ENCODE data around the gene CCBE1.

CCBE1 gene

GRCh38 chr18:59736061-59736460 lies 38.8 kb upstream of the CCBE1 start:
- H3K4me3 ChIP-seq (ENCODE audit: low read depth, low read length): no peak overlapping the region
- no peak for DNase-seq (ENCODE audit: low read depth)
- TF ChIP-seq, protein P1, sequence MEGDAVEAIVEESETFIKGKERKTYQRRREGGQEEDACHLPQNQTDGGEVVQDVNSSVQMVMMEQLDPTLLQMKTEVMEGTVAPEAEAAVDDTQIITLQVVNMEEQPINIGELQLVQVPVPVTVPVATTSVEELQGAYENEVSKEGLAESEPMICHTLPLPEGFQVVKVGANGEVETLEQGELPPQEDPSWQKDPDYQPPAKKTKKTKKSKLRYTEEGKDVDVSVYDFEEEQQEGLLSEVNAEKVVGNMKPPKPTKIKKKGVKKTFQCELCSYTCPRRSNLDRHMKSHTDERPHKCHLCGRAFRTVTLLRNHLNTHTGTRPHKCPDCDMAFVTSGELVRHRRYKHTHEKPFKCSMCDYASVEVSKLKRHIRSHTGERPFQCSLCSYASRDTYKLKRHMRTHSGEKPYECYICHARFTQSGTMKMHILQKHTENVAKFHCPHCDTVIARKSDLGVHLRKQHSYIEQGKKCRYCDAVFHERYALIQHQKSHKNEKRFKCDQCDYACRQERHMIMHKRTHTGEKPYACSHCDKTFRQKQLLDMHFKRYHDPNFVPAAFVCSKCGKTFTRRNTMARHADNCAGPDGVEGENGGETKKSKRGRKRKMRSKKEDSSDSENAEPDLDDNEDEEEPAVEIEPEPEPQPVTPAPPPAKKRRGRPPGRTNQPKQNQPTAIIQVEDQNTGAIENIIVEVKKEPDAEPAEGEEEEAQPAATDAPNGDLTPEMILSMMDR (IDR thresholded peaks at IDR 0.05; ENCODE audit: insufficient read depth, low read depth, low read length, missing control alignments): no peak

- TF ChIP-seq, protein P1 (IDR thresholded peaks at IDR 0.05; ENCODE audit: insufficient read depth, low read depth, low read length, missing control alignments): no peak
- DNase-seq (ENCODE audit: low read depth): no peak
- no peak overlapping the region for H3K4me3 ChIP-seq (ENCODE audit: low read depth, low read length)
Measured at GRCh38 chr18:59735269-59735860, 38.1 kb upstream of the CCBE1 start.

DNA sequence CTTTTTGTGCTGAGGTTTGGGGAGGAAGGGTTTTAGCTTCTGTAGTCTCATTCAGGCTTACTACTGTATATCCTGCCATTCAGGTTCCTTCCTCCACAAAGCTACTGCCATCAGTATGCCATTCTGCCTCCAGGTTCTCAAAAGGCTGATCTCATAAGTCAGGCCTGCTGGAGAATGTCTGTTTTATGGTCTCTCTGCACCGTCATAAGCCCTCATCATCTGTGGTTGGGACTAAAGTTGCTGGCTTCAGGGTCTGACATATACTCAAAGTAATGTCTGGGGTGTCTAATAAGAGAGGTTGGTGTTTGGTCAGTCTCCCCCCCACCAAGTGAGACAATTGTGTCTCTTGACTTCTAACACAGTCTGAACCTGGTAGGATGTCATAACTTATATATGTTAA lies 36.2 kb upstream of the CCBE1 start:
- TF ChIP-seq, protein P1 (IDR thresholded peaks at IDR 0.05; ENCODE audit: insufficient read depth, low read depth, low read length, missing control alignments): no peak
- H3K4me3 ChIP-seq (ENCODE audit: low read depth, low read length): no peak overlapping the region
- no peak for DNase-seq (ENCODE audit: low read depth)

GRCh38 chr18:59730896-59731295 lies 33.7 kb upstream of the CCBE1 start:
- no peak overlapping the region for H3K4me3 ChIP-seq (ENCODE audit: low read depth, low read length)
- DNase-seq (ENCODE audit: low read depth): no peak
- TF ChIP-seq, protein P1 (IDR thresholded peaks at IDR 0.05; ENCODE audit: insufficient read depth, low read depth, low read length, missing control alignments): no peak

DNA sequence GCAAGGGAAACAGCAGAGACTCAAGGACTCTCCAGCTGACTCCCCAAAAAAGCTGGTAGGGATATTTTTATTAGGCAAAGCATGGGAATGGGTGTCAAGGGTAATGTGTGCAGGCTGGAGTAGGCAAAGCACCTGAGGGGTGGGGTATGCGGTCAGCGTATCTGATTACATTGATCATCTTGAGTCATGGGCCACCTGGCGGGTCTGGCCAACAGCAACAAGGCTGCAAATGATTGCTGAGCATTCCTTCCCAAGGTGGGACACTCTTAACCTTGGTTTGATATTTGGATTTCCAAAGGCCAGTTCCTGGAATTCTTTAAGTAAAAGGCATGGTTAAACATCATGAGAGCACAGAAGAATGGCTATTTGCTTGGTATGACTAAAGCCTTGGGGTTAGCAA lies 32.6 kb upstream of the CCBE1 start:
- DNase-seq (ENCODE audit: low read depth): no peak
- TF ChIP-seq, protein P1 (IDR thresholded peaks at IDR 0.05; ENCODE audit: insufficient read depth, low read depth, low read length, missing control alignments): no peak
- H3K4me3 ChIP-seq (ENCODE audit: low read depth, low read length): no peak overlapping the region

DNA sequence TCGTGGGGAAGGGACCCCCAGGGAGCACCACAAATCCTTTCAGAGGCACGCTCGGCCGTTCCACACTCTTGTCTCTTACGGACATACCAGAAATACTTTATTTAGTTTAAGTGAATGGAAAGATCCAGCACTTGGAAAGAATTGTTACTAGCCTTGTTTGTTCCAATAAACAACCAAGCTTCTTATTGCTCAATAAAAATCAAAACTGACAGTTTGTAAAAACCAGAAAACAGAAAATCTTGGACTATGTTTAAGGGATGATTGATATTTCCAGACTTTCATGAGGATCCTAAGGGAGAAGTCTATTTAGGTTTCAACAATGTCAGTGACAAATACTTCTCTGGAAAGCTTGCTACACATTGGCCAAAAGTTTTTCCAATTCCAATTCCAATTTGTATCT lies 31.6 kb upstream of the CCBE1 start:
- TF ChIP-seq, protein P1 (IDR thresholded peaks at IDR 0.05; ENCODE audit: insufficient read depth, low read depth, low read length, missing control alignments): no peak
- DNase-seq (ENCODE audit: low read depth): no peak
- no peak overlapping the region for H3K4me3 ChIP-seq (ENCODE audit: low read depth, low read length)

- TF ChIP-seq, protein P1 (IDR thresholded peaks at IDR 0.05; ENCODE audit: insufficient read depth, low read depth, low read length, missing control alignments): no peak
- no peak for DNase-seq (ENCODE audit: low read depth)
- no peak overlapping the region for H3K4me3 ChIP-seq (ENCODE audit: low read depth, low read length)
Measured at GRCh38 chr18:59725142-59725541, 27.9 kb upstream of the CCBE1 start.

Measured in GM12865 (cell line).